GM12878 (cell line): ENCODE results near the gene DNMBP. TPM values are rescaled to one million over a fixed set of nuclear protein-coding genes. Genes with fewer than 3 reads are reported as not detected.

Experiments used
- ATAC-seq: fragments of 200-7000 bp; cut with Tn5 transposase; 3 replicates; pipeline ENCODE4 v1.9.1; 2020; ENCODE audit warnings: mild to moderate bottlenecking, moderate library complexity
- BruUV-seq: library from RNA; stranded (reverse); fragments of 400-500 nt; replicated peaks from 2 replicates; lab custom pipeline; 2021; lab: Mats Ljungman, UMichigan
- CTCF ChIA-PET: fragments of 300-600 bp; sonication (Branson Sonifier 250); formaldehyde crosslinking; extraction: SDS; loops from one replicate; lab custom pipeline; 2021; ENCODE audit warnings: inconsistent platforms; lab: Yijun Ruan, JAX
- POLR2A ChIA-PET: fragments of 350-600 bp; formaldehyde crosslinking; extraction: SDS; loops from one replicate; lab custom pipeline; 2021; ENCODE audit warnings: inconsistent platforms; lab: Charles Lee
- RAD21 ChIA-PET: fragments of 300-600 bp; sonication (Branson Sonifier 250); formaldehyde crosslinking; loops from one replicate; lab custom pipeline; 2023; ENCODE audit warnings: antibody characterized with exemption; ENCODE audit not compliant: unreplicated experiment; lab: Charles Lee
- SMC1A ChIA-PET: fragments of 300-600 bp; sonication (Branson Sonifier 250); formaldehyde crosslinking; loops from one replicate; lab custom pipeline; 2023; ENCODE audit not compliant: unreplicated experiment, uncharacterized antibody; lab: Charles Lee
- DNase-seq: peaks from one replicate; pipeline ENCODE4 v3.0.0-alpha.2; 2011; ENCODE audit warnings: low read depth, low spot score
- FAIRE-seq: peaks from 3 replicates; lab custom pipeline; 2011; peaks lifted over from hg19 to GRCh38; lab: Jason Lieb, UNC
- H2AFZ ChIP-seq: 2 replicates; pipeline ENCODE4 v1.6.0; 2011; ENCODE audit warnings: low read depth, low read length, control low read depth; ENCODE audit not compliant: control insufficient read depth
- H3K27ac ChIP-seq: 2 replicates; pipeline ENCODE4 v1.5.1; 2011; ENCODE audit warnings: control low read depth; ENCODE audit not compliant: control insufficient read depth, insufficient read depth
- H3K27me3 ChIP-seq, 2 experiments: replicated peaks in 1 of 2; 2 replicates each; pipeline versions ENCODE4 v1.6.0 to v1.6.1; 2011; ENCODE audit warnings: low read length in 1 of 2; ENCODE audit not compliant: control insufficient read depth in 2 of 2, insufficient read depth in 2 of 2
- H3K36me3 ChIP-seq, 2 experiments: 2 replicates each; pipeline ENCODE4 v1.5.1; 2011; ENCODE audit warnings: low read length in 1 of 2; ENCODE audit not compliant: control insufficient read depth in 2 of 2, insufficient read depth in 2 of 2
- H3K4me1 ChIP-seq: 2 replicates; pipeline ENCODE4 v1.6.1; 2011; ENCODE audit warnings: mild to moderate bottlenecking, low read length, moderate library complexity, mixed read lengths; ENCODE audit not compliant: control insufficient read depth, insufficient read depth
- H3K4me2 ChIP-seq: 2 replicates; pipeline ENCODE4 v1.6.0; 2011; ENCODE audit warnings: control low read depth; ENCODE audit not compliant: control insufficient read depth, insufficient read depth
- H3K4me3 ChIP-seq: fragments of 200-600 bp; sonication (generic); 2 replicates; pipeline ENCODE4 v1.5.1; 2016
- H3K79me2 ChIP-seq: 2 replicates; pipeline ENCODE4 v1.6.0; 2011; ENCODE audit warnings: low read length; ENCODE audit not compliant: control insufficient read depth, insufficient read depth
- H3K9ac ChIP-seq: 2 replicates; pipeline ENCODE4 v1.8.0; 2011; ENCODE audit warnings: low read length, control low read depth, mixed read lengths; ENCODE audit not compliant: control insufficient read depth, insufficient read depth
- H3K9me3 ChIP-seq: replicated peaks from 3 replicates; pipeline ENCODE4 v1.5.1; 2011; ENCODE audit warnings: mild to moderate bottlenecking, low read length; ENCODE audit not compliant: control insufficient read depth, insufficient read depth
- H4K20me1 ChIP-seq: 2 replicates; pipeline ENCODE4 v1.6.0; 2011; ENCODE audit not compliant: control insufficient read depth, insufficient read depth
- ASH2L ChIP-seq: fragments of 300-600, 200-600 bp; sonication (generic); IDR thresholded peaks from 2 replicates; pipeline ENCODE4 v1.6.1; 2017; ENCODE audit warnings: low read depth, mild to moderate bottlenecking, borderline replicate concordance
- KLF5 ChIP-seq: fragments of 450-650 bp; IDR thresholded peaks from 2 replicates; pipeline ENCODE4 v1.6.1; 2014; ENCODE audit warnings: mild to moderate bottlenecking; ENCODE audit not compliant: partially characterized antibody
- MXI1 ChIP-seq: fragments of 150-350 bp; IDR thresholded peaks from 2 replicates; pipeline ENCODE4 v1.6.1; 2011; ENCODE audit warnings: low read depth, mild to moderate bottlenecking, inconsistent platforms, low read length, improper control_type of control experiment
- MYB ChIP-seq: fragments of 150-350 bp; IDR thresholded peaks from 2 replicates; pipeline ENCODE4 v1.6.1; 2014; ENCODE audit warnings: mild to moderate bottlenecking, low read depth, low read length, borderline replicate concordance
- MYC ChIP-seq: IDR thresholded peaks from 2 replicates; pipeline ENCODE4 v1.6.1; 2011; ENCODE audit warnings: mild to moderate bottlenecking, low read length, moderate library complexity, inconsistent platforms; ENCODE audit not compliant: insufficient read depth, insufficient replicate concordance, insufficient read length, severe bottlenecking
- NFIC ChIP-seq: IDR thresholded peaks from 2 replicates; pipeline ENCODE4 v1.6.1; 2012; ENCODE audit warnings: low read depth, mild to moderate bottlenecking, inconsistent platforms, low read length, moderate library complexity
- NR2F1 ChIP-seq: fragments of 450-650 bp; conservative IDR thresholded peaks from 2 replicates; pipeline ENCODE4 v1.6.1; 2017; ENCODE audit warnings: mild to moderate bottlenecking
- POLR2A ChIP-seq: IDR thresholded peaks from 2 replicates; pipeline ENCODE4 v1.6.1; 2011; ENCODE audit warnings: low read depth, mild to moderate bottlenecking, low read length
- POLR2AphosphoS2 ChIP-seq: IDR thresholded peaks from 2 replicates; pipeline ENCODE4 v1.6.1; 2011; ENCODE audit warnings: low read depth, mild to moderate bottlenecking, low read length, improper control_type of control experiment, moderate library complexity
- RFX5 ChIP-seq: IDR thresholded peaks from 2 replicates; pipeline ENCODE4 v1.6.1; 2011; ENCODE audit warnings: low read depth, low read length, improper control_type of control experiment
- SIN3A ChIP-seq: IDR thresholded peaks from 2 replicates; pipeline ENCODE4 v1.6.1; 2012; ENCODE audit warnings: low read depth, low read length, improper control_type of control experiment
- SPI1 ChIP-seq: IDR thresholded peaks from 2 replicates; pipeline ENCODE4 v1.6.1; 2011; ENCODE audit warnings: low read depth, mild to moderate bottlenecking, low read length, moderate library complexity, borderline replicate concordance; ENCODE audit not compliant: insufficient read depth
- STAT3 ChIP-seq: IDR thresholded peaks from 2 replicates; pipeline ENCODE4 v1.6.1; 2011; ENCODE audit warnings: low read depth, low read length, improper control_type of control experiment
- ZNF384 ChIP-seq: IDR thresholded peaks from 2 replicates; pipeline ENCODE4 v1.6.1; 2012; ENCODE audit warnings: low read depth, mild to moderate bottlenecking, low read length, improper control_type of control experiment, borderline replicate concordance
- ZNF622 ChIP-seq: fragments of 450-650 bp; IDR thresholded peaks from 2 replicates; pipeline ENCODE4 v1.6.1; 2017; ENCODE audit warnings: mild to moderate bottlenecking, inconsistent platforms
- ZZZ3 ChIP-seq: IDR thresholded peaks from 2 replicates; pipeline ENCODE4 v1.6.1; 2011; ENCODE audit warnings: low read depth; ENCODE audit not compliant: control insufficient read depth, insufficient read length
- WGBS: methylation state at CpG from one replicate; pipeline ENCODE4 v1.1.6; 2016; ENCODE audit warnings: low lambda C conversion rate; ENCODE audit not compliant: insufficient replicate concordance, insufficient coverage; ENCODE audit errors: missing lambda C conversion rate; 5-methylcytosine and 5-hydroxymethylcytosine counted together
- in situ Hi-C: fragments of 300-500 bp; cut with MboI; formaldehyde crosslinking; loops from 9 replicates; pipeline ENCODE4 v1.14.3; 2018; ENCODE audit warnings: mixed read lengths
- intact Hi-C: fragments of 100-400 bp; cut with micrococcal nuclease; formaldehyde crosslinking; loops from one replicate; pipeline ENCODE4 v1.14.2; 2022; ENCODE audit not compliant: unreplicated experiment
- polyA plus RNA-seq, 11 experiments: library from polyadenylated mRNA; depleted of rRNA in 4 of 11; unstranded in 6 of 11; stranded (reverse) in 5 of 11; fragments of >200 nt; fragmentation: Nextera tagmentation in 4 of 11; fragmentation: Illumina TruSeq in 1 of 11; extraction: Ambion mirVana in 4 of 11; extraction: Trizol in 1 of 11; gene quantifications; 1 replicate in 1 of 11; 2 replicates in 10 of 11; pipeline versions ENCODE4 v1.2.1 to v1.2.3, GENCODE V29; 2011 to 2016; ENCODE audit warnings: inconsistent platforms in 2 of 11, missing spikeins in 2 of 11, low read depth in 1 of 11
- total RNA-seq, 4 experiments: library from RNA; depleted of rRNA in 3 of 4; stranded (reverse); fragments of >200 nt in 3 of 4; fragmentation: Illumina TruSeq in 1 of 4; extraction: Trizol in 1 of 4; gene quantifications; 2 replicates each; pipeline versions ENCODE4 v1.2.1 to v1.2.3, GENCODE V29; 2013 to 2021
- TF ChIP-seq, protein P1 (sequence below): fragments of 450-650 bp; IDR thresholded peaks from 2 replicates; pipeline ENCODE4 v1.6.1; 2017; ENCODE audit warnings: borderline replicate concordance

DNMBP gene
- total and polyA plus RNA-seq, 10 of the 15 experiments (the other 5 are each of a cell fraction or from before 2014, with no cell fraction given), result 7.1 to 45.0 (median 22.0) TPM

- Histone ChIP-seq H3K9me3 (no peaks in the 10 kb centered on the region), H3K36me3 (peaks cover 0 to 8% of the 10 kb centered on the region in 2 experiments; a peak in 3 of 4 replicates), H3K27ac (no peak overlapping the region), H3K79me2 (peaks cover 16% of the 10 kb centered on the region), H3K4me1 (no peaks in the 10 kb centered on the region), H3K4me2 (no peak overlapping the region), H3K9ac (no peak overlapping the region), H4K20me1 (peaks cover 8% of the 10 kb centered on the region), H3K4me3 (no peak overlapping the region), H2AFZ (no peak overlapping the region), H3K27me3 (no peaks in the 10 kb centered on the region)
- ChIA-PET RAD21 (no interaction called here), SMC1A (no interaction called here), POLR2A (no interaction called here), CTCF (interaction anchor here (0.7 to 1.7 kb wide), 2 partner anchors 9 to 124 kb away, joined by 3 to 4 read pairs; no protein-coding TSS in a partner anchor)
- no peak for DNase-seq
- WGBS, result 75% methylated on average over 2 of the region's 2 CpGs
- FAIRE-seq, result no peak
- ATAC-seq, result no peak
- no TSS peak for BruUV-seq
- in situ Hi-C loops (no loop called here), intact Hi-C loops (no loop called here)
- TF ChIP-seq POLR2AphosphoS2 (no peak), MYC (no peak), SPI1 (no peak), ZNF384 (no peak), STAT3 (no peak), ZNF622 (no peak), MYB (no peak), KLF5 (no peak), NFIC (no peak), MXI1 (no peak), ZZZ3 (no peak), RFX5 (no peak), ASH2L (no peak), POLR2A (no peak), NR2F1 (no peak), SIN3A (no peak)
- TF ChIP-seq, protein P1, sequence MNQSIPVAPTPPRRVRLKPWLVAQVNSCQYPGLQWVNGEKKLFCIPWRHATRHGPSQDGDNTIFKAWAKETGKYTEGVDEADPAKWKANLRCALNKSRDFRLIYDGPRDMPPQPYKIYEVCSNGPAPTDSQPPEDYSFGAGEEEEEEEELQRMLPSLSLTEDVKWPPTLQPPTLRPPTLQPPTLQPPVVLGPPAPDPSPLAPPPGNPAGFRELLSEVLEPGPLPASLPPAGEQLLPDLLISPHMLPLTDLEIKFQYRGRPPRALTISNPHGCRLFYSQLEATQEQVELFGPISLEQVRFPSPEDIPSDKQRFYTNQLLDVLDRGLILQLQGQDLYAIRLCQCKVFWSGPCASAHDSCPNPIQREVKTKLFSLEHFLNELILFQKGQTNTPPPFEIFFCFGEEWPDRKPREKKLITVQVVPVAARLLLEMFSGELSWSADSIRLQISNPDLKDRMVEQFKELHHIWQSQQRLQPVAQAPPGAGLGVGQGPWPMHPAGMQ, result no peak
Observed at GRCh38 chr10:99921948-99922347, 87.8 kb downstream of the DNMBP start.
